Tracheal epithelial cell (primary cell): ENCODE results near the gene RIMKLA. TPM values are rescaled to one million over a fixed set of nuclear protein-coding genes. Genes with fewer than 3 reads are reported as not detected.

Source experiments
- total RNA-seq: library from RNA; depleted of rRNA; stranded (reverse); fragments of >200 nt; gene quantifications from 2 replicates; pipeline ENCODE4 v1.2.1, GENCODE V29; 2014

Gene RIMKLA, protein sequence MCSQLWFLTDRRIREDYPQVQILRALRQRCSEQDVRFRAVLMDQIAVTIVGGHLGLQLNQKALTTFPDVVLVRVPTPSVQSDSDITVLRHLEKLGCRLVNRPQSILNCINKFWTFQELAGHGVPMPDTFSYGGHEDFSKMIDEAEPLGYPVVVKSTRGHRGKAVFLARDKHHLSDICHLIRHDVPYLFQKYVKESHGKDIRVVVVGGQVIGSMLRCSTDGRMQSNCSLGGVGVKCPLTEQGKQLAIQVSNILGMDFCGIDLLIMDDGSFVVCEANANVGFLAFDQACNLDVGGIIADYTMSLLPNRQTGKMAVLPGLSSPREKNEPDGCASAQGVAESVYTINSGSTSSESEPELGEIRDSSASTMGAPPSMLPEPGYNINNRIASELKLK
- under 0.01 TPM in 1 of 2 replicates, not detected in the other for total RNA-seq

DNA sequence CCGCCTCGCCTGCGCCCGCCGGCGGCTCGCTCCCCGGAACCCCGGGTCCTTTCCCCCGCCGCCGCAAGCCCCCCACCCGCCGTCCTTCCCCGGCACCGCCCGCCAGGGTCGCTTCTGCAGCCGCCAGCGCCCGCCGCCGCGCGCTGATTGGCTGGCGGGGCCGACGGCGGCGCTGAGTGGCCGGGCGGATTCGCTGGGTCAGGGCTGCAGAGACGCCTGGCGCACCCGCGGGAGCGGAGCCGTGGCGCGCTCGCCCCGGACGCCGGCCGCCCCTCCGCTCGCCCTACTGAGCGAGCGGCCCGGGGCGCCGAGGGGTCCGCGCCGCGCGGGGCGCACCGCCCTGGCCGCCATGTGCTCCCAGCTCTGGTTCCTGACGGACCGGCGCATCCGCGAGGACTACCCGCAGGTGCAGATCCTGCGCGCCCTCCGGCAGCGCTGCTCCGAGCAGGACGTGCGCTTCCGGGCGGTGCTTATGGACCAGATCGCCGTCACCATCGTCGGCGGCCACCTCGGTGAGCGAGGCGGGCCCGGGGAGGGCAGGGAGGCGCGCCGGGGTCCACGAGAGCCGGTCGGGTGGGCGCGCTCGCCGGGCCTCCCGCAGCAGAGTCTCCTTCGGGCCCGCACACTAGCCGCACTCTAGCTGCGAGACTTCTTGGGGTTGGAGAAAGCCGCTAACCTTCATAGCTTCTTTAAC lies at the start of gene RIMKLA:
Gene RIMKLA (plus strand): TSS at position 207 of the 694 bp plus-strand sequence. CDS start 143 bp downstream, at position 350.

DNA sequence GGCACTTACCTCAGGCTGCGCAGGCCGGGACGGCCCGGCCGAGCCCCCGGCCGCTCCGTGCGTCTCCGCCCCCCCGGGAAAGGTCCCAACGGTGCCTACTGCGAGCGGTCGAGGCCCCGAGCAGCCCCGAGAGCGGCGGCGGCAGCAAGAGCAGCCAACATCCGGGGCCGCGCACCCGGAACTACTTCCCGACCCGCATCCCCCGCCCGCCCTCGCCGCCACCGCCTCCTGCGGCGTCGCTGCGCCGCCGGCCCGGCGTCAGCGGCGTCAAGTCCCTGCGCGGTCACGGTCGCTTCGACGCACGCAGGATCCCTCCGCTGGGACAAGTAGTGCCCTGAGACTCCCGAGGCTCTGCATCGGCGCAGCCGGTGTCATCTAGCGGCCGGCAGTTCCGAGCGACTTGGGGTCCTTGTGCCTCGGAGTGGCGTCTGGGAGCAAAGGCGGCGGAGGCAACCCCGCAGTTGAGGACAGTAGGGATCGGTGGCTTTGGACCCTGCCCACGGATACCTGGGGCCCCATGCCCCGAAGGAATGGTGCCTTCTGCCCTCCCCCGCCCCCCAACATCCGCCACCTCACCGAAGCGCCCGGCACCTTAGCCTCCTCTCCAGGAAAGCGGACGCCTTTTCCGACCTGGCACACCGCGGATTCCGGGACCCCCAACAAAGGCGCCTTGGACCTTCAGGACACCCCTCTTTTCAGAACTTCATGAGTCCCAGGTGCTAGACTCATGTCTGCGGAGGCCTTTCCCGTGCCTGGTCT lies 45.4 kb upstream of the RIMKLA start, which contains the start of gene FOXJ3:
Gene FOXJ3 (minus strand): TSS at position 186 of the 759 bp plus-strand sequence. CDS start 24,142 bp downstream, outside the sequence.

DNA sequence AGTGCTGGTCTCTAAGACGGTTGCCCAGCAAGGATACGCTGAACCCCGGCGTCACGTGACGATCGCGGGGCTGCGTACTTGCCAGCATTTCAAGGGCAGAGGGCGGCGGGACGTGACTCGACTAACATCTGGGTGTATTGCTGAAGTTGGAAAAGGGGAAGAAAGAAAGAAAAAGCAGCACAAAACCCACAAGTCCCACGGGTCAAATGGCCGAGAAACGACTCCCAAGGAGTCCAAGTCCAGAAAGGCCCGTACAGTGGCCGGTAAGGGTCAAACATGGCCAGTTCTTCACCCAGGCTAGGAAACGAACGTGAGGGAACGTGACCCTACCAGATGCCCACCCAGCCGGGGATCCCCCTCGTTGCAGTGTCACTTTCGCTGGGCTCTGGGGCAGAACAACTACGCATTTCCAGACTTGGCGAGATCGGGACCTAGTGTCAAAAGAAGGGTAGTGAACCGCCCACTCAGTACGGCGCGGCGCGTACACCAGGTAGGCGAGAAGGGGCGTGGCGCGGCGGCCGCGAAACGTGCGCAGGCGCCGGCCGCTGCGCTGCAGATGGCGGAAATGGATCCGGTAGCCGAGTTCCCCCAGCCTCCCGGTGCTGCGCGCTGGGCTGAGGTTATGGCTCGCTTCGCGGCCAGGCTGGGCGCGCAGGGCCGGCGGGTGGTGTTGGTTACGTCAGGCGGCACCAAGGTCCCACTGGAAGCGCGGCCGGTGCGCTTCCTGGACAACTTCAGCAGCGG lies 75.6 kb downstream of the RIMKLA start, which contains the start of the genes PPCS and ZMYND12:
Gene PPCS (plus strand): TSS at position 534 of the 744 bp plus-strand sequence. CDS start 23 bp downstream, at position 557.
Gene ZMYND12 (minus strand): TSS at position 13 of the 744 bp plus-strand sequence. CDS start 25 bp downstream, outside the sequence.

DNA sequence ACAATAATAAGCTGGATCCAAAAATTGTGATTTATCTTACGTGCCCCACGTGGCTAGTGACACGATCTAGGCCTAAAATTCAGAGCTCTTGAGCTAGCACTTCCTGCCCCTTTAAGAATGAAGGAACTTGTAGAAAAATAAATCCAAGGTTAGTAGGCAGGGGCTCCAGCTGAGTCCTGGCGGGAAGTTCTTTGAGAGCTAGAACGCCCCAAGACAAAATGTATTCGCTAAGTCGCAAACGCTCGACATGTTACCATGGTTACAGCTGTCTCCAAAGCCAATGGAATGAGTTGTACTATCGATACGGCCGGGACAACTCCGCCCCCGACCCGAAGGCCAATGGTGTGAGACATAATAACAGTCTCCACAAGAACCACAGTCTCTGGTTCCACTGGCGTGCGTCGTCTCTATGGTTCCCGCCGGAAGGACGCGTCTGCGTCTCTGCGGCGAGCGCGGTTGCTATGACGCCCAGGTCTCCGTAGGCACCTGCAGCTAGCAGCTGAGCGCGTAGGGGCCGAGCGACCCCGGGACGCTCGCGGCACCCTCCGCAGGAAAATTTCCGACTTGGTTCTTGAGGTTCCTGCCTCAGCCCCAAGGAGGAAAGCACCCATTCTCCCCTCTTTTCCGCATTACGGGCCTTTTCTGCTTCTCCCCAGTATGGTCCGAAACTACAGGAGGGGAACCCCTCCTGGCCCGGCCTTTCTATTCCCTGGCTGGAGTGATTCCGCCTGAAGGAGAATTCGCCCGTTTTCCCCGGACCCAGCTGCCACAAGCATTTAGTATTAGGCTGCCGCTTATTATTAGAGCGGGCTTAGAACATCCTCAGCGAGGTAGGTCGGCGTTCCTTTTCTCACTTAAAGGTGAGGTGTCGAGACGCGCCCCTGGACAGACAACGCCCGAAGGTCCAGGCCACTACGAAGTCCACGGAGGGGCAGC lies 82.5 kb downstream of the RIMKLA start, which contains the start of gene CCDC30:
Gene CCDC30 (plus strand): TSS at position 459 of the 936 bp plus-strand sequence. CDS start 17,266 bp downstream, outside the sequence.

Other genes starting within 250 kb of the RIMKLA start
- gene GUCA2B, start 227.4 kb upstream of the RIMKLA start, total RNA-seq, result not detected in 2 replicates
- not detected in 2 replicates for gene GUCA2A, start 216.0 kb upstream of the RIMKLA start, total RNA-seq
- gene FOXJ3, start 45.6 kb upstream of the RIMKLA start, total RNA-seq, result 16.6 and 22.4 TPM in 2 replicates
- gene ZMYND12, start 75.2 kb downstream of the RIMKLA start, total RNA-seq, result 1.4 and 3.6 TPM in 2 replicates
- gene PPCS, start 75.8 kb downstream of the RIMKLA start, total RNA-seq, result 85.5 and 117 TPM in 2 replicates
- gene CCDC30, start 82.5 kb downstream of the RIMKLA start, total RNA-seq, result 0.48 and 2.6 TPM in 2 replicates